HG02938 (cell line): Measurements from ENCODE around the gene RAB11FIP5.
"Not testable (repeated sequence)": the region's sequence is repeated elsewhere in the genome, so short reads cannot be mapped to it uniquely, and the experiment has no call there.

ENCODE experiments used
- ATAC-seq: cut with Tn5 transposase; IDR thresholded peaks from one replicate; pipeline ENCODE4 v1.9.1; 2021; ENCODE audit warnings: mild to moderate bottlenecking, moderate library complexity; ENCODE audit not compliant: unreplicated experiment

RAB11FIP5 gene

GRCh38 chr2:73110168-73111072 lies 2.3 kb downstream of the RAB11FIP5 start:
- ATAC-seq: no peak

- no peak for ATAC-seq
Observed at GRCh38 chr2:73109431-73110167, 3.1 kb downstream of the RAB11FIP5 start.

- ATAC-seq: no peak
Observed at GRCh38 chr2:73107211-73107926, 5.4 kb downstream of the RAB11FIP5 start.

GRCh38 chr2:73106791-73107190 lies 6.0 kb downstream of the RAB11FIP5 start:
- ATAC-seq: no peak

GRCh38 chr2:73105511-73105971 lies 7.2 kb downstream of the RAB11FIP5 start:
- ATAC-seq: no peak

- ATAC-seq: no peak
Observed at GRCh38 chr2:73104933-73105332, 7.8 kb downstream of the RAB11FIP5 start.

GRCh38 chr2:73103018-73103542 lies 9.7 kb downstream of the RAB11FIP5 start:
- ATAC-seq: no peak

GRCh38 chr2:73101626-73102256 lies 11.0 kb downstream of the RAB11FIP5 start:
- ATAC-seq: no peak

- no peak for ATAC-seq
Observed at GRCh38 chr2:73100956-73101355, 11.8 kb downstream of the RAB11FIP5 start.

GRCh38 chr2:73099486-73099885 lies 13.3 kb downstream of the RAB11FIP5 start:
- no peak for ATAC-seq

GRCh38 chr2:73095910-73096309 lies 16.8 kb downstream of the RAB11FIP5 start:
- no peak for ATAC-seq

GRCh38 chr2:73093601-73094218 lies 19.0 kb downstream of the RAB11FIP5 start:
- not testable (repeated sequence) for ATAC-seq

- no peak for ATAC-seq
Observed at GRCh38 chr2:73092146-73092783, 20.5 kb downstream of the RAB11FIP5 start.

GRCh38 chr2:73091696-73092095 lies 21.1 kb downstream of the RAB11FIP5 start:
- no peak for ATAC-seq

GRCh38 chr2:73091164-73091563 lies 21.6 kb downstream of the RAB11FIP5 start:
- ATAC-seq: no peak

- ATAC-seq: no peak
Observed at GRCh38 chr2:73089270-73090030, 23.3 kb downstream of the RAB11FIP5 start.

- no peak for ATAC-seq
Observed at GRCh38 chr2:73088703-73089102, 24.0 kb downstream of the RAB11FIP5 start.

- ATAC-seq: no peak
Observed at GRCh38 chr2:73088211-73088610, 24.5 kb downstream of the RAB11FIP5 start.

GRCh38 chr2:73087311-73087710 lies 25.4 kb downstream of the RAB11FIP5 start:
- no peak for ATAC-seq
